HEK293 (cell line): ENCODE results near the gene KIR3DL1.
"Not testable (repeated sequence)": the region's sequence is repeated elsewhere in the genome, so short reads cannot be mapped to it uniquely, and the experiment has no call there.

Experiments used
- CTCF ChIA-PET: fragments of 350-600 bp; formaldehyde crosslinking; extraction: SDS; loops from one replicate; lab custom pipeline; 2021; ENCODE audit warnings: antibody characterized with exemption; lab: Yijun Ruan, JAX
- POLR2A ChIA-PET: fragments of 300-600 bp; formaldehyde crosslinking; extraction: SDS; loops from one replicate; lab custom pipeline; 2020; ENCODE audit warnings: antibody characterized with exemption, inconsistent platforms; lab: Yijun Ruan, JAX
- H3K27ac ChIP-seq: fragments of 200-500 bp; sonication (Bioruptor generic); 2 replicates; pipeline ENCODE4 v1.5.1; 2014; ENCODE audit warnings: low read depth, low read length, control low read depth, inconsistent platforms; ENCODE audit errors: extremely low read depth
- H3K36me3 ChIP-seq, 2 experiments: fragments of 200-500 bp in 1 of 2; sonication (Bioruptor generic) in 1 of 2; 1 replicate in 1 of 2; 2 replicates in 1 of 2; pipeline ENCODE4 v1.5.1; 2014 to 2017; ENCODE audit warnings: inconsistent platforms in 2 of 2, low read length in 2 of 2; ENCODE audit not compliant: control insufficient read depth in 2 of 2, insufficient read depth in 1 of 2
- H3K4me1 ChIP-seq: fragments of 200-500 bp; sonication (Bioruptor generic); 2 replicates; pipeline ENCODE4 v1.5.1; 2014; ENCODE audit warnings: mild to moderate bottlenecking, low read length, inconsistent platforms; ENCODE audit not compliant: control insufficient read depth, insufficient read depth
- H3K4me3 ChIP-seq: 2 replicates; pipeline ENCODE4 v1.5.1; 2011; ENCODE audit warnings: low read depth, mild to moderate bottlenecking, control low read depth, low read length, moderate library complexity
- H3K9me3 ChIP-seq: fragments of 200-500 bp; sonication (Bioruptor generic); 2 replicates; pipeline ENCODE4 v1.5.1; 2014; ENCODE audit warnings: low read depth, low read length, inconsistent platforms; ENCODE audit not compliant: control insufficient read depth, insufficient read depth
- OVOL3 ChIP-seq: fragments of 450-650 bp; formaldehyde crosslinking; IDR thresholded peaks from 2 replicates; pipeline ENCODE4 v1.5.1; 2016; ENCODE audit warnings: missing biosample characterization, missing genetic modification characterization
- ZEB2 ChIP-seq: fragments of 450-650 bp; formaldehyde crosslinking; IDR thresholded peaks from 2 replicates; pipeline ENCODE4 v1.5.1; 2016; ENCODE audit warnings: missing biosample characterization, missing genetic modification characterization
- ZNF202 ChIP-seq: fragments of 450-650 bp; formaldehyde crosslinking; IDR thresholded peaks from 2 replicates; pipeline ENCODE4 v1.5.1; 2016; ENCODE audit warnings: missing biosample characterization, missing genetic modification characterization, borderline replicate concordance
- ZNF26 ChIP-seq: fragments of 450-650 bp; formaldehyde crosslinking; IDR thresholded peaks from 2 replicates; pipeline ENCODE4 v1.5.1; 2016; ENCODE audit warnings: missing biosample characterization, missing genetic modification characterization
- ZNF37A ChIP-seq: fragments of 450-650 bp; IDR thresholded peaks from 2 replicates; pipeline ENCODE4 v1.5.1; 2018; ENCODE audit warnings: missing biosample characterization, missing genetic modification characterization
- ZNF423 ChIP-seq: fragments of 450-650 bp; formaldehyde crosslinking; IDR thresholded peaks from 2 replicates; pipeline ENCODE4 v1.5.1; 2016; ENCODE audit warnings: missing biosample characterization, missing genetic modification characterization
- ZNF623 ChIP-seq: fragments of 450-650 bp; formaldehyde crosslinking; IDR thresholded peaks from 2 replicates; pipeline ENCODE4 v1.5.1; 2016; ENCODE audit warnings: missing biosample characterization, missing genetic modification characterization
- TF ChIP-seq, protein P1 (sequence below): fragments of 450-650 bp; formaldehyde crosslinking; IDR thresholded peaks from 2 replicates; pipeline ENCODE4 v1.5.1; 2017; ENCODE audit warnings: missing biosample characterization, missing genetic modification characterization
- TF ChIP-seq, protein P2 (sequence below): fragments of 450-650 bp; formaldehyde crosslinking; IDR thresholded peaks from 2 replicates; pipeline ENCODE4 v1.5.1; 2016; ENCODE audit warnings: missing biosample characterization, missing genetic modification characterization
- TF ChIP-seq, protein P3 (sequence below): fragments of 450-650 bp; formaldehyde crosslinking; IDR thresholded peaks from 2 replicates; pipeline ENCODE4 v1.5.1; 2016; ENCODE audit warnings: missing biosample characterization, missing genetic modification characterization

KIR3DL1 gene

DNA sequence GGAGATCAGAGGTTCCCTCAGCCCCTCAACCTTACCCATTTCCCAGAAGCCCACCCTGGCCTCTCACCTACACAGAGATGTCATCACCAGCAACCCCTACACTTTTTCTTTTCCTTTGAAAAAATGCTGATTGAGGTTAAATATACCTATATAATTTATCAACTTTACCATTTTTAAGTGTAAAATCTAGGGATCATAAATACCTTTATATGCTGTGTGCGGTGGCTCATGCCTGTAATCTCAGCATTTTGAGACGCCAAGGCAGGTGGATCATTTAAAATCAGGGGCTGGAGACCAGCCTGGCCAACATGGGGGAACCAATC is 9.8 kb upstream of the KIR3DL1 start (continued):
- TF ChIP-seq, protein P1, sequence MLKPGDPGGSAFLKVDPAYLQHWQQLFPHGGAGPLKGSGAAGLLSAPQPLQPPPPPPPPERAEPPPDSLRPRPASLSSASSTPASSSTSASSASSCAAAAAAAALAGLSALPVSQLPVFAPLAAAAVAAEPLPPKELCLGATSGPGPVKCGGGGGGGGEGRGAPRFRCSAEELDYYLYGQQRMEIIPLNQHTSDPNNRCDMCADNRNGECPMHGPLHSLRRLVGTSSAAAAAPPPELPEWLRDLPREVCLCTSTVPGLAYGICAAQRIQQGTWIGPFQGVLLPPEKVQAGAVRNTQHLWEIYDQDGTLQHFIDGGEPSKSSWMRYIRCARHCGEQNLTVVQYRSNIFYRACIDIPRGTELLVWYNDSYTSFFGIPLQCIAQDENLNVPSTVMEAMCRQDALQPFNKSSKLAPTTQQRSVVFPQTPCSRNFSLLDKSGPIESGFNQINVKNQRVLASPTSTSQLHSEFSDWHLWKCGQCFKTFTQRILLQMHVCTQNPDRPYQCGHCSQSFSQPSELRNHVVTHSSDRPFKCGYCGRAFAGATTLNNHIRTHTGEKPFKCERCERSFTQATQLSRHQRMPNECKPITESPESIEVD (tag by site-specific recombination), result no peak
- TF ChIP-seq ZNF37A (tag by site-specific recombination), result no peak

- H3K4me3 ChIP-seq, CTCF ChIA-PET, H3K4me1 ChIP-seq, POLR2A ChIA-PET, H3K27ac ChIP-seq, H3K9me3 ChIP-seq, H3K36me3 ChIP-seq: not testable (repeated sequence)
These were observed 1.7 kb upstream of the KIR3DL1 start for GRCh38 chr19:54814571-54814970.

- ChIA-PET CTCF (no interaction called here), POLR2A (no interaction called here)
- H3K4me1 ChIP-seq, result no peaks in the 10 kb centered on the region
- no peaks in the 10 kb centered on the region for H3K9me3 ChIP-seq
- H3K27ac ChIP-seq, result no peak overlapping the region
- H3K4me3 ChIP-seq, result no peak overlapping the region
- H3K36me3 ChIP-seq, result no peaks in the 10 kb centered on the region
- TF ChIP-seq ZNF202 (tag by site-specific recombination) (no peak), ZNF623 (tag by site-specific recombination) (no peak), OVOL3 (no peak), ZEB2 (no peak), ZNF26 (tag by site-specific recombination) (no peak), ZNF423 (no peak)
- TF ChIP-seq, protein P2, sequence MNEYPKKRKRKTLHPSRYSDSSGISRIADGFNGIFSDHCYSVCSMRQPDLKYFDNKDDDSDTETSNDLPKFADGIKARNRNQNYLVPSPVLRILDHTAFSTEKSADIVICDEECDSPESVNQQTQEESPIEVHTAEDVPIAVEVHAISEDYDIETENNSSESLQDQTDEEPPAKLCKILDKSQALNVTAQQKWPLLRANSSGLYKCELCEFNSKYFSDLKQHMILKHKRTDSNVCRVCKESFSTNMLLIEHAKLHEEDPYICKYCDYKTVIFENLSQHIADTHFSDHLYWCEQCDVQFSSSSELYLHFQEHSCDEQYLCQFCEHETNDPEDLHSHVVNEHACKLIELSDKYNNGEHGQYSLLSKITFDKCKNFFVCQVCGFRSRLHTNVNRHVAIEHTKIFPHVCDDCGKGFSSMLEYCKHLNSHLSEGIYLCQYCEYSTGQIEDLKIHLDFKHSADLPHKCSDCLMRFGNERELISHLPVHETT (tag by site-specific recombination), result no peak
- TF ChIP-seq, protein P3, sequence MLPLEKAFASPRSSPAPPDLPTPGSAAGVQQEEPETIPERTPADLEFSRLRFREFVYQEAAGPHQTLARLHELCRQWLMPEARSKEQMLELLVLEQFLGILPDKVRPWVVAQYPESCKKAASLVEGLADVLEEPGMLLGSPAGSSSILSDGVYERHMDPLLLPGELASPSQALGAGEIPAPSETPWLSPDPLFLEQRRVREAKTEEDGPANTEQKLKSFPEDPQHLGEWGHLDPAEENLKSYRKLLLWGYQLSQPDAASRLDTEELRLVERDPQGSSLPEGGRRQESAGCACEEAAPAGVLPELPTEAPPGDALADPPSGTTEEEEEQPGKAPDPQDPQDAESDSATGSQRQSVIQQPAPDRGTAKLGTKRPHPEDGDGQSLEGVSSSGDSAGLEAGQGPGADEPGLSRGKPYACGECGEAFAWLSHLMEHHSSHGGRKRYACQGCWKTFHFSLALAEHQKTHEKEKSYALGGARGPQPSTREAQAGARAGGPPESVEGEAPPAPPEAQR, result no peak
These were observed 1.6 kb downstream of the KIR3DL1 start for GRCh38 chr19:54817670-54818536.

- POLR2A ChIA-PET, CTCF ChIA-PET, H3K4me1 ChIP-seq, H3K4me3 ChIP-seq, H3K36me3 ChIP-seq, H3K27ac ChIP-seq, H3K9me3 ChIP-seq: not testable (repeated sequence)
These were observed 8.1 kb downstream of the KIR3DL1 start for GRCh38 chr19:54824416-54824815.

DNA sequence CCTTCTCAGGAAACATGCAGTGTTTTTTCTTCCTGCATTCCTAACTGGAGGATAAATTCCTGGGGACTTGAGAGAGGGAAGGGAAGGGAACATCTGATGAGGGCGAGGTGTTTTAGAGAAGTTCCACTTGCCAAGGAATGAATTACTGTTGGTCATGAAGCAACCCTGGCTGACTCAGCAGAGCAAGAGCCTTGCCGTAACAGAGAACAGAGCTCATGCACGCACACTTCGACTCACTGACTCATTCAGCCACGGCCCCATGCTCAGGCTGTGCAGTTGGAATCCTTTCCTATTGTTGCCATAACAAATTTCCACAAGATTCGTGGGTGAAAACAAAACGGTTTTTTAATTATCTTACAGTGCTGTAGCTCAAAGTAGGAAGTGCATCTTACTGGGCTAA is 9.1 kb downstream of the KIR3DL1 start:
- H3K4me1 ChIP-seq, POLR2A ChIA-PET, CTCF ChIA-PET, H3K9me3 ChIP-seq, H3K4me3 ChIP-seq, H3K36me3 ChIP-seq, H3K27ac ChIP-seq: not testable (repeated sequence)

GRCh38 chr19:54828064-54828463 is 11.8 kb downstream of the KIR3DL1 start:
- H3K36me3 ChIP-seq, POLR2A ChIA-PET, H3K27ac ChIP-seq, H3K9me3 ChIP-seq, H3K4me1 ChIP-seq, H3K4me3 ChIP-seq, CTCF ChIA-PET: not testable (repeated sequence)

DNA sequence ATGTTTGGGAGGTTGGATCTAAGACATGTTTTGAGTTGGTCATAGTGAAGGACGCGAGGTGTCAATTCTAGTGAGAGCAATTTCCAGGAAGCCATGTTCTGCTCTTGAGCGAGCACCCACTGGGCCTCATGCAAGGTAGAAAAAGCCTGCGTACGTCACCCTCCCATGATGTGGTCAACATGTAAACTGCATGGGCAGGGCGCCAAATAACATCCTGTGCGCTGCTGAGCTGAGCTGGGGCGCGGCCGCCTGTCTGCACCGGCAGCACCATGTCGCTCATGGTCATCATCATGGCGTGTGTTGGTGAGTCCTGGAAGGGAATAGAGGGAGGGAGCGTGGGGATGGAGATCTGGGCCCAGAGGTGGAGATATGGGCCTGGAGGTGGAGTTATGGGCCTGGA is 16.2 kb downstream of the KIR3DL1 start, which contains the start of gene KIR2DS4:
Gene KIR2DS4 (plus strand): TSS at position 181 of the 400 bp plus-strand sequence.
- H3K9me3 ChIP-seq, POLR2A ChIA-PET, H3K36me3 ChIP-seq, H3K4me3 ChIP-seq, H3K4me1 ChIP-seq, H3K27ac ChIP-seq, CTCF ChIA-PET: not testable (repeated sequence)
